Measurements from ENCODE around the gene SORBS1. TPM values are rescaled to one million over a fixed set of nuclear protein-coding genes. Genes with fewer than 3 reads are reported as not detected.

Gene SORBS1
- total and polyA plus RNA-seq, 2 of the 13 experiments (the other 11 are each of a cell fraction or from before 2014, with no cell fraction given) = 16.8 to 39.8 TPM

DNA sequence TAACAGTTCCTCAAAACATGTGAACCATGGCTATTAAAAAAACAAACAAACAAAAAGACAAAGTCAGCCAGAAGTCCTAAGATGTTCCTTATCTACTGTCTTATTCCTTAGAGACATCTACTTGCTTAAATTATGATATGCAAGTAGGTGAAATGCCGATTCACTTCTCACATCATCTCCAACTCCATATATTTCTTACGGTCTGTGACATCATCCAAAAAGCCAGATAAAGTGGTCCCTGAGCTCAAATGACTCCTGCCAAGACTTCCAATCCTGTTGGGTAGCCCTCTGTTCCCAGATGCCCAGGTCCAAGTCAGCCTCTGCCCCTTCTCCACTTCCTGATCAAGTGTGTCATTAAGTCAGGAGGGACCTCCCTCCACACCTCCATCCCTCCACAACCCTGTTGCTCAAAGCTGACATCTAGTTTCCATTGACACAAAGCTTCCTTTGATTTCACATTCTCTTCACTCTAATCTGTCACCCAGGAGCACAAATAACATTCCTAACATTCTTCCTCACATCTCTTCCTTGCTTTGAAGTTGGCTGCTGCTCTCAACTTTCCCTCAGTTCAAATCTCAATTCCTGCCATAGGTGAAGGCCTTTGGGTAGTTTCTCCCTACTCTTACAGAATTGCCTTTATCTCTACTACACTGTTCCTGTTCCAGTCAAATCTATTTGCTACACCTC lies 214.3 kb downstream of the SORBS1 start (continued):
- TF ChIP-seq ZBTB49 (CRISPR knock-in tag; IDR thresholded peaks at IDR 0.05; ENCODE audit: borderline replicate concordance) (no peak), ZNF557 (CRISPR knock-in tag; IDR thresholded peaks at IDR 0.05) (no peak), MAFG (CRISPR knock-in tag; IDR thresholded peaks at IDR 0.05) (no peak), GLI4 (CRISPR knock-in tag; IDR thresholded peaks at IDR 0.05; ENCODE audit: borderline replicate concordance) (no peak), HNRNPK (IDR thresholded peaks at IDR 0.05; ENCODE audit: low read depth, low read length, poor library complexity, severe bottlenecking) (no peak), RAD51 (IDR thresholded peaks at IDR 0.05; ENCODE audit: borderline replicate concordance) (no peak), ZNF75D (CRISPR knock-in tag; IDR thresholded peaks at IDR 0.05; ENCODE audit: borderline replicate concordance) (no peak), GLMP (CRISPR knock-in tag; IDR thresholded peaks at IDR 0.05; ENCODE audit: borderline replicate concordance) (no peak), SKIL (CRISPR knock-in tag; IDR thresholded peaks at IDR 0.05; ENCODE audit: borderline replicate concordance) (peak; percentile 66; the same call in 1 of the 2 replicates), NFRKB (IDR thresholded peaks at IDR 0.05) (no peak), PRPF4 (IDR thresholded peaks at IDR 0.05; ENCODE audit: low read depth, low read length, poor library complexity, severe bottlenecking) (no peak), PCBP2 (optimal IDR thresholded peaks at IDR 0.05; ENCODE audit: low read depth, low read length, poor library complexity, severe bottlenecking) (no peak), ZNF552 (CRISPR knock-in tag; IDR thresholded peaks at IDR 0.05; ENCODE audit: borderline replicate concordance) (no peak), ZNF230 (CRISPR knock-in tag; IDR thresholded peaks at IDR 0.05) (no peak; the same call in 1 of the 2 replicates), GMEB2 (CRISPR knock-in tag; IDR thresholded peaks at IDR 0.05; ENCODE audit: low read depth) (no peak), ZSCAN31 (CRISPR knock-in tag; IDR thresholded peaks at IDR 0.05; ENCODE audit: low read depth) (no peak), NR2F1 (CRISPR knock-in tag; IDR thresholded peaks at IDR 0.05) (peak; percentile 41 to 57; a peak in 3 of 4 replicates), ZNF24 (IDR thresholded peaks at IDR 0.05) (no peak), IKZF4 (CRISPR knock-in tag; IDR thresholded peaks at IDR 0.05; ENCODE audit: borderline replicate concordance, low read depth, not compliant biosample characterization) (no peak), ZNF550 (CRISPR knock-in tag; IDR thresholded peaks at IDR 0.05; ENCODE audit: borderline replicate concordance) (no peak), PHF5A (CRISPR knock-in tag; IDR thresholded peaks at IDR 0.05; ENCODE audit: low read depth, unreplicated experiment) (no peak)
